Fibroblast of lung (primary cell): ENCODE measurements around the gene SLC27A5. TPM values are rescaled to one million over a fixed set of nuclear protein-coding genes. Genes with fewer than 3 reads are reported as not detected.

Experiments used
- DNase-seq, 2 donors: peaks; one replicate each; pipeline versions ENCODE4 v3.0.0 to v3.0.0-alpha.2; 2010; ENCODE audit warnings: low read depth in 2 of 2
- H2AFZ ChIP-seq: 2 replicates; pipeline ENCODE4 v1.5.1; 2012; ENCODE audit warnings: low read length, control low read depth, inconsistent platforms
- H3K27ac ChIP-seq: 2 replicates; pipeline ENCODE4 v1.5.1; 2011; ENCODE audit warnings: low read length, control low read depth; ENCODE audit not compliant: insufficient read depth
- H3K27me3 ChIP-seq: 2 replicates; pipeline ENCODE4 v1.5.1; 2011; ENCODE audit warnings: mild to moderate bottlenecking, low read length; ENCODE audit not compliant: control insufficient read depth, insufficient read depth
- H3K36me3 ChIP-seq: 2 replicates; pipeline ENCODE4 v1.5.1; 2011; ENCODE audit warnings: low read length; ENCODE audit not compliant: control insufficient read depth, insufficient read depth
- H3K4me1 ChIP-seq: 2 replicates; pipeline ENCODE4 v1.5.1; 2011; ENCODE audit warnings: low read length; ENCODE audit not compliant: control insufficient read depth, insufficient read depth; ENCODE audit errors: extremely low read depth
- H3K4me2 ChIP-seq: 2 replicates; pipeline ENCODE4 v1.5.1; 2011; ENCODE audit warnings: low read length, control low read depth; ENCODE audit not compliant: insufficient read depth; ENCODE audit errors: extremely low read depth
- H3K4me3 ChIP-seq, 4 experiments: fragments of 200-600 bp in 1 of 4; sonication (generic) in 1 of 4; replicated peaks in 1 of 4; 2 replicates each; pipeline ENCODE4 v1.5.1; 2011 to 2016; ENCODE audit warnings: low read length in 4 of 4, low read depth in 3 of 4, mild to moderate bottlenecking in 3 of 4, control low read depth in 2 of 4, inconsistent platforms in 1 of 4, mixed read lengths in 1 of 4; ENCODE audit not compliant: insufficient read depth in 1 of 4; ENCODE audit errors: control extremely low read depth in 1 of 4
- H3K79me2 ChIP-seq: 2 replicates; pipeline ENCODE4 v1.5.1; 2012; ENCODE audit warnings: mild to moderate bottlenecking, low read length, inconsistent platforms; ENCODE audit not compliant: control insufficient read depth, insufficient read depth
- H3K9ac ChIP-seq: 2 replicates; pipeline ENCODE4 v1.5.1; 2011; ENCODE audit warnings: mild to moderate bottlenecking, low read length, control low read depth; ENCODE audit not compliant: insufficient read depth
- H3K9me3 ChIP-seq: 2 replicates; pipeline ENCODE4 v1.5.1; 2012; ENCODE audit warnings: low read depth, low read length; ENCODE audit not compliant: control insufficient read depth, insufficient read depth
- H4K20me1 ChIP-seq: 2 replicates; pipeline ENCODE4 v1.5.1; 2011; ENCODE audit warnings: low read length; ENCODE audit not compliant: control insufficient read depth, insufficient read depth; ENCODE audit errors: extremely low read depth
- EZH2 ChIP-seq: IDR thresholded peaks from 2 replicates; pipeline ENCODE4 v1.5.1; 2012; ENCODE audit warnings: low read length, control low read depth, mild to moderate bottlenecking; ENCODE audit errors: missing control alignments
- polyA plus RNA-seq, 2 donors: library from polyadenylated mRNA; depleted of rRNA in 1 of 2; stranded (reverse) in 1 of 2; unstranded in 1 of 2; fragments of >200 nt; gene quantifications; 2 replicates each; pipeline ENCODE4 v1.2.1, GENCODE V29; 2011 to 2012; ENCODE audit warnings: missing spikeins in 1 of 2
- total RNA-seq: library from RNA; depleted of rRNA; stranded (reverse); fragments of >200 nt; gene quantifications from 2 replicates; pipeline ENCODE4 v1.2.1, GENCODE V29; 2014
- TF ChIP-seq, protein P1 (sequence below), 2 donors: IDR thresholded peaks in 1 of 2; conservative IDR thresholded peaks in 1 of 2; 1 replicate in 1 of 2; 2 replicates in 1 of 2; pipeline ENCODE4 v1.5.1; 2011 to 2012; ENCODE audit warnings: low read length in 2 of 2, control low read depth in 1 of 2, inconsistent platforms in 1 of 2, low read depth in 1 of 2, mild to moderate bottlenecking in 1 of 2

Gene SLC27A5
- total and polyA plus RNA-seq, 2 donors (not counting 1 experiment from before 2014, with no cell fraction given), result 5.2 to 10.1 TPM

DNA sequence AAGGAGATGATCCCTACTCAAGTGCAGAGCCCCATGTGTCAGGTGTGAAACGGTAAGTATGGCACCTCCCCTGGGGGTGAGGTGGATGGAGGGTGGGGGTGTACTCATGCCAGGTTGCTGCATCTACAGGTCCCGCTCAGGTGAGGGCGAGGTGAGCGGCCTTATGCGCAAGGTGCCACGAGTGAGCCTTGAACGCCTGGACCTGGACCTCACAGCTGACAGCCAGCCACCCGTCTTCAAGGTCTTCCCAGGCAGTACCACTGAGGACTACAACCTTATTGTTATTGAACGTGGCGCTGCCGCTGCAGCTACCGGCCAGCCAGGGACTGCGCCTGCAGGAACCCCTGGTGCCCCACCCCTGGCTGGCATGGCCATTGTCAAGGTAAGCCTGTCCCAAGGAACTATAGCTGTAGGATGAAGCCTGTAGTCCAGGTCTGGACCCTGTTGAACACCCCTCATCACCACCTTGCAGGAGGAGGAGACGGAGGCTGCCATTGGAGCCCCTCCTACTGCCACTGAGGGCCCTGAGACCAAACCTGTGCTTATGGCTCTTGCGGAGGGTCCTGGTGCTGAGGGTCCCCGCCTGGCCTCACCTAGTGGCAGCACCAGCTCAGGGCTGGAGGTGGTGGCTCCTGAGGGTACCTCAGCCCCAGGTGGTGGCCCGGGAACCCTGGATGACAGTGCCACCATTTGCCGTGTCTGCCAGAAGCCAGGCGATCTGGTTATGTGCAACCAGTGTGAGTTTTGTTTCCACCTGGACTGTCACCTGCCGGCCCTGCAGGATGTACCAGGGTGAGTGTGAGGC is 37.3 kb upstream of the SLC27A5 start:
- Histone ChIP-seq H3K4me3 (no peak overlapping the region), H3K79me2 (peaks cover 55% of the 10 kb centered on the region), H2AFZ (no peak overlapping the region), H3K27ac (no peak overlapping the region), H3K4me1 (peaks cover 15% of the 10 kb centered on the region), H4K20me1 (peaks cover 7% of the 10 kb centered on the region), H3K9ac (no peak overlapping the region), H3K27me3 (no peaks in the 10 kb centered on the region), H3K4me2 (no peak overlapping the region), H3K36me3 (peaks cover 56% of the 10 kb centered on the region), H3K9me3 (no peaks in the 10 kb centered on the region)
- TF ChIP-seq, protein P1, sequence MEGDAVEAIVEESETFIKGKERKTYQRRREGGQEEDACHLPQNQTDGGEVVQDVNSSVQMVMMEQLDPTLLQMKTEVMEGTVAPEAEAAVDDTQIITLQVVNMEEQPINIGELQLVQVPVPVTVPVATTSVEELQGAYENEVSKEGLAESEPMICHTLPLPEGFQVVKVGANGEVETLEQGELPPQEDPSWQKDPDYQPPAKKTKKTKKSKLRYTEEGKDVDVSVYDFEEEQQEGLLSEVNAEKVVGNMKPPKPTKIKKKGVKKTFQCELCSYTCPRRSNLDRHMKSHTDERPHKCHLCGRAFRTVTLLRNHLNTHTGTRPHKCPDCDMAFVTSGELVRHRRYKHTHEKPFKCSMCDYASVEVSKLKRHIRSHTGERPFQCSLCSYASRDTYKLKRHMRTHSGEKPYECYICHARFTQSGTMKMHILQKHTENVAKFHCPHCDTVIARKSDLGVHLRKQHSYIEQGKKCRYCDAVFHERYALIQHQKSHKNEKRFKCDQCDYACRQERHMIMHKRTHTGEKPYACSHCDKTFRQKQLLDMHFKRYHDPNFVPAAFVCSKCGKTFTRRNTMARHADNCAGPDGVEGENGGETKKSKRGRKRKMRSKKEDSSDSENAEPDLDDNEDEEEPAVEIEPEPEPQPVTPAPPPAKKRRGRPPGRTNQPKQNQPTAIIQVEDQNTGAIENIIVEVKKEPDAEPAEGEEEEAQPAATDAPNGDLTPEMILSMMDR (conservative IDR thresholded peaks at IDR 0.05 in 1 of 2, IDR thresholded peaks at IDR 0.05 in 1 of 2; ENCODE audit: low read depth in 1 of 2, low read length in 2 of 2), result no peak
- TF ChIP-seq EZH2, result no peak
- DNase-seq, result no peak

DNA sequence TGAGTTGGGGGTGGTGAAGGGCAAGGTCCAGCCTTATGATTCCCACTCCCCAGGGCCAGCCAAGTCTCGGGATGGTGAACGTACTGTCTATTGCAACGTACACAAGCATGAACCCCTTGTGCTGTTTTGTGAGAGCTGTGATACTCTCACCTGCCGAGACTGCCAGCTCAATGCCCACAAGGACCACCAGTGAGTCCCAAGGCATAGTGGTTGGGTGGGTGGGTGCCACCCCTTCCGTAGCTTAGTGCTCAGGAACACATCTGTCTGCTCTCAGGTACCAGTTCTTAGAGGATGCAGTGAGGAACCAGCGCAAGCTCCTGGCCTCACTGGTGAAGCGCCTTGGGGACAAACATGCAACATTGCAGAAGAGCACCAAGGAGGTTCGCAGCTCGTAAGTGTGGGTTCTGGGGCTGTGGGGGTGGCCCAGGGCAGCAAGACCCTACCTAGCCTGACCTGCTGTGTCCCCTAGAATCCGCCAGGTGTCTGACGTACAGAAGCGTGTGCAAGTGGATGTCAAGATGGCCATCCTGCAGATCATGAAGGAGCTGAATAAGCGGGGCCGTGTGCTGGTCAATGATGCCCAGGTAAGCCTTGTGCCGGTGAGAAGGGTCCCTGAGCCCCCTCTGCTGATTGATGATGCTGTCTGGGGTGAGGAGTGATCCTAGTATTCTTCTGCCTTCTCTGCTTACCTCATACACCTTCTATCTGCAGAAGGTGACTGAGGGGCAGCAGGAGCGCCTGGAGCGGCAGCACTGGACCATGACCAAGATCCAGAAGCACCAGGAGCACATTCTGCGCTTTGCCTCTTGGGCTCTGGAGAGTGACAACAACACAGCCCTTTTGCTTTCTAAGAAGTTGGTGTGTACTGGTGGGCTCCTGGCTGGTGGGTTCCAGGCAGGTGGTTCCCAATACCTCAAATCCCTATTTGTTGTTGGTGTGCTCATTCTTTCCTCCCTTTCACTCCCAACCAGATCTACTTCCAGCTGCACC is 35.8 kb upstream of the SLC27A5 start:
- DNase-seq, result no peak
- Histone ChIP-seq H2AFZ (no peak overlapping the region), H4K20me1 (peaks cover 7% of the 10 kb centered on the region), H3K27me3 (no peaks in the 10 kb centered on the region), H3K79me2 (peaks cover 50% of the 10 kb centered on the region), H3K9ac (no peak overlapping the region), H3K9me3 (no peaks in the 10 kb centered on the region), H3K36me3 (peaks cover 54% of the 10 kb centered on the region), H3K27ac (no peak overlapping the region), H3K4me1 (peaks cover 9% of the 10 kb centered on the region), H3K4me3 (peak overlapping the region in 2 of 4 experiments; percentile 6 to 14), H3K4me2 (peak overlapping the region; percentile 15)
- no peak for TF ChIP-seq EZH2
- TF ChIP-seq, protein P1 (conservative IDR thresholded peaks at IDR 0.05 in 1 of 2, IDR thresholded peaks at IDR 0.05 in 1 of 2; ENCODE audit: low read depth in 1 of 2, low read length in 2 of 2), result no peak

DNA sequence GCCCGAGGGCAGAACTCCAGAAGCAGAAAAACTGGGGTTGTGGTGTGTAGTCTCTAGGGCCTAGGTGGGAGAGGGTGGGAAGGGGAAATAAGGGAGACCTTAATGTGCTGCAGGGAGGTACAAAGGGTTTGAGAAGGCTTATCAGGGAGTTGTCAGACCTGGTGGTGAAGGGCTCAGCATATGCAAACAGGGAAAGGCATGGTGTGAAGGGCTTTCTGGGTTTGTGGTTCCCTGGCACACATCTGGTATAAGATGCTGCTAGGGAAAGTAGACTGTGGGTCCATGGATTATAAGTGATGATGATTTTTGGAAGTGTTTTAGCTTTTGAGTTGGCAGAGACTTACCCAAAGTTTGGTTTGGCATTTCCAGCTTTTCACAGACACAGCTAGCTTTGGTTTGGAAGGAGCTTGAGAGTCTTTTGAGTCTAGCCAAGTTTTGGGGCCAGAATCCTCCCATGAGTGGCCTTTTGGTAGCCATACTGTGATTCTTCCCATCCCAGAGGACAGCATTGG is 34.3 kb upstream of the SLC27A5 start:
- H3K4me1 ChIP-seq, result peaks cover 9% of the 10 kb centered on the region
- peak overlapping the region; percentile 71 for H3K9ac ChIP-seq
- peaks cover 7% of the 10 kb centered on the region for H4K20me1 ChIP-seq
- H3K27me3 ChIP-seq, result no peaks in the 10 kb centered on the region
- H3K4me2 ChIP-seq, result peak overlapping the region; percentile 72
- peak overlapping the region; percentile 90 to 96 (median 94) for H3K4me3 ChIP-seq
- no peaks in the 10 kb centered on the region for H3K9me3 ChIP-seq
- TF ChIP-seq, protein P1 (conservative IDR thresholded peaks at IDR 0.05 in 1 of 2, IDR thresholded peaks at IDR 0.05 in 1 of 2; ENCODE audit: low read depth in 1 of 2, low read length in 2 of 2), result no peak
- no peak for TF ChIP-seq EZH2
- H3K36me3 ChIP-seq, result peaks cover 39% of the 10 kb centered on the region
- DNase-seq, result no peak
- H3K27ac ChIP-seq, result peak overlapping the region; percentile 20
- H3K79me2 ChIP-seq, result peaks cover 50% of the 10 kb centered on the region
- H2AFZ ChIP-seq, result no peak overlapping the region
